HG02759 (cell line): ENCODE data around the gene CADPS.

Experiments
- ATAC-seq: cut with Tn5 transposase; IDR thresholded peaks from one replicate; pipeline ENCODE4 v1.9.1; 2021; ENCODE audit warnings: mild to moderate bottlenecking, moderate library complexity; ENCODE audit not compliant: unreplicated experiment

The CADPS gene

DNA sequence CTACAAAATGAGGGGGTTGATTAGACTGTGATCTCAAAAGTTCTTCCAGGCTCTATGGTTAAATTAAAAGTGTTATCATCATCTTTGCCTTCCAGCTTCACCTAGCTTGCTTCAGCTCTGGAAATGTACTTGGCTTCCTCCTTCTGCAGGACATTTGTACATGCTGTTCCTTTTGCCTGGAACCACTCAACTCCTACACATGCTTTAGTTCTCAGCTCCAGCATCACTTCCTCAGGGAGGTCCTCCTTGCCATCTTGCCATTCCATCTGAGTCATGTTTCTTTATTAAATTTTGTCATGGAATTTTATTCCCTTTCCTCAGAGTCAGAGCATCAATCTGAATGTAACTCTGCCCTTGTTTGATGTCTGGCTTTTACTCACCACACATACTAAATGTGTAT, 343.2 kb downstream of the CADPS start:
- no peak for ATAC-seq

- no peak for ATAC-seq
Observed at GRCh38 chr3:62531493-62531892, 343.7 kb downstream of the CADPS start.

GRCh38 chr3:62529230-62529629, 346.0 kb downstream of the CADPS start:
- no peak for ATAC-seq

GRCh38 chr3:62527474-62527873, 347.7 kb downstream of the CADPS start:
- no peak for ATAC-seq

GRCh38 chr3:62525281-62525680, 349.9 kb downstream of the CADPS start:
- ATAC-seq, result no peak

GRCh38 chr3:62523672-62524071, 351.5 kb downstream of the CADPS start:
- no peak for ATAC-seq

DNA sequence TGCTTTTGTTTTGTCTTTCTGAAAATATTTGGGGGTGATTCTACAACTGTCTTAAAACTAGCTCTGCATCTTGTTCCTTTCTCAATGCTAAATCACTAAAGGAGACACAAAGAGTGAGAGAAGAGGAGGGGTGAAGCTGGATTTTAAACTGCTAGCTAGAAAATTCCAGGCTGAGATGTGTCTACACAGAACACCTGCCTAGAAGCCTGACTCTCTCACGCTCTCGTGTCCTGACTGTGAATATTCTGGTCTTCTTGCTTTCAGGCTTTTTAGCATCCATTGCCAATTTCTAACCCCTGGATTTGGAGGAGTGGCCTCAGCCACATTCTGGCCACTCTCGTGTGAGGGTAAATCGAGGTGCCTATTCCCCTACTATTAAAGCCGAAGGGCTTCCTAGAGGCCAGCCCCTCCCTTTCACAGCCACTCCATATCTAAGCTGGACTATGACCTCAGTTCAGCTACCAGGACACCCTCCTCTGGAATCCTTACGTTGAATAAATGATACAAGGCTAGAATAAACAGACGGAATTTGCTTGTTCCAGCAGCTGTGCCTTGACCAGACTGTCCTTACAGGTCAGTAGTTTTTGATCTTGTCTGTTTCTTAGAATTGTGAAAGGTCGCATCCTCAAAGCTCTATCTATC, 353.6 kb downstream of the CADPS start:
- no peak for ATAC-seq

GRCh38 chr3:62503516-62503915, 371.7 kb downstream of the CADPS start:
- no peak for ATAC-seq

DNA sequence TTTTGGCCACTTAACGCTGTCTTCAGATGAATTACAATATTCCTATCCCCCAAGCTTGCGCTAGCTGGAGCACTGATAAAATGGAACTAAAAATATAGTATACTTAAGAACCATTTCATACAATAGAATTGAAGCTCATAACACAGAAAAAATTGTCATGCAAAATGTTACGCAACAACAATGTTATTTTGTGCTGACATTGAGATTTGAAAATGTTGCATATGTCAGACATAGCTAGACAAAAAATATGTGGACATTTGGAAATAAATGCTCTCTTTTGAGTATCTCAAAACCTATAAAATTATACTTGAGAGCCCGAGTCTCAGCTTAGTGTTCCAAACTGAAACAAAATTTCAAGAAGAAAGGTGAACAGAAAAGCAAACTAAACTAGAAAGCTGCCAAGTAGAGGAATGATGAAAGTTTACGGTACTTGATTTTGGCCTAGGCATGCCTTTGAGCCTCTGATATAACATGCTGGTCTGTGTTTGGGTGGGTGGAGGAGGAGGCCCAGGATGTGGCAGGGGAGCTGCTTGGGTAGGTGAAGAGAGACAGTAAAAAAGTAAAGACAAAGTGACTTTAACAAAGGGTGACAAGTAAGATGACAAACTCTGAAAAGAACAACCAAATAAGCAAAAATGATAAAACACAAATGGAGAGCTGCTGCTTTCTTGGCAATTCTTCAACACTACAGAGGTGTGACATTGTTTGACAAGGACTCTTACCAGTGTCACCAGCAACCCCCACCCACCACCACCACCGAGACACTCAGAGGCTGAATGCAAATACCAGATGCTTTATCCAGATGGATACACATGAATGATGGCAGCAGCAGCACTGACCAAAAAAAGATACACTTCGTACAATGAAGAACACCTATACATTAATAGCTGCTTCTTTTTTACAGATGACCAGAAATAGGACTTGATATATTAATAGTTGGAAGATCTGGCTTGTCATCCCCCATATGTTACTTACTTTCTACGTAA, 372.6 kb downstream of the CADPS start:
- peak; percentile 56 for ATAC-seq

DNA sequence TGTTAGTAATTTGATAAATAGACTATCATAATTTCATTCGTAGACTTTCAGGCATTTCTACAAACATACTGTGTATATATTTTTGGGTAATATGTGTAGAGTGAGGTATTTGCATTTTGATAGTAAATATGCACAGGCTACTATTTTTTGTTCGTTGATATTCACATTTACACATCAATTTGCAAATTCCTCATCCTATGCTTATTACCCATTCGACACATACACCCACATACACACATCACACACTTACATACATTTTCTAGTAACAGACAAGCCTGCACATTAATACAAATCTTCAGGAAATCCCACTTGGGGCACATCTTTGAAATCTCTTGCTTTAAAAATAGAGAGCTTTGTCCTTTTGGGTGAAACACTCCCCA, 373.9 kb downstream of the CADPS start:
- no peak for ATAC-seq

GRCh38 chr3:62500556-62501288, 374.5 kb downstream of the CADPS start:
- no peak for ATAC-seq

GRCh38 chr3:62497156-62497555, 378.1 kb downstream of the CADPS start:
- ATAC-seq, result no peak

GRCh38 chr3:62496503-62496902, 378.7 kb downstream of the CADPS start:
- ATAC-seq, result no peak

- ATAC-seq, result no peak
Observed at GRCh38 chr3:62493109-62493801, 382.0 kb downstream of the CADPS start.

- no peak for ATAC-seq
Observed at GRCh38 chr3:62482961-62483360, 392.3 kb downstream of the CADPS start.

DNA sequence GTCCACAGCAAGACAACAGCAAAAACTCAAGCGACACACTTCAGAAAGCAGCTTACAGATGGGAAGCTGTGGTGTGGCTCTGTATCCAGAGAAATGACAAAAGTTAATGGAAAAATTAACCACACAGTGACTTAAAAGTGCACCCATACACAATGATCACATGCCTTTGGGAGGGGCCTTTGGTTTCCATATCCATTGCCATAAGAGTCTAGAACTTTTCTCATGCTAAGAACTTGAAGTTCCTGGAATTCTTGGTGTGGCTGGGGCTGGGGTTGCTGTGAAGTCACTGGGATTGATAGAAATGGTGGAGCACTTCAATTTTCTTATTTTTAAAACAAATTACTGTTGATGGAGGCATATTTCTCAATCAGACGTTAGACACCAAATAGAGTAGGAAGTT, 393.3 kb downstream of the CADPS start:
- no peak for ATAC-seq

- ATAC-seq, result no peak
Observed at GRCh38 chr3:62480056-62480455, 395.2 kb downstream of the CADPS start.

DNA sequence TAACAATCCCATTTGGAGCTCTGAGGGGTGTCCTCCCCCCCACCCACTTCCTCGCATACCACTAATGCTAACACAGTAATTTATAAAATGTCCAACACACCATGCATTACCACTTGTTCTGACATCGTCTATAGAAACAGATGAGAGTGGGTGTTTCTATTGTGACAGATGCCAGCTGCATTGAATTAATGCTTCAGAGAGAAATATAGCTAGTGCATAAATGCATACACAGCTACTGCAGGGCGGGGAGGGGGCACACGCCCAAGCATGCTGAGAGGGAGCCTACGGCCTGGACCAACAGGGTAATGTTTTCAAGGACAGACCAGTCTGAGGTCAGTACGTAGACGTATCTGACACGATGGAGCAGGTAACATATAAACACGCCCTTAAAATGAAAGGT, 395.9 kb downstream of the CADPS start:
- ATAC-seq, result no peak

GRCh38 chr3:62475306-62475705, 399.9 kb downstream of the CADPS start:
- no peak for ATAC-seq

GRCh38 chr3:62467966-62468722, 407.1 kb downstream of the CADPS start:
- no peak for ATAC-seq
